ENCODE results near the gene BICC1.

GRCh38 chr10:58721601-58722281 is 209.1 kb downstream of the BICC1 start:
- TF ChIP-seq CTCF (optimal IDR thresholded peaks at IDR 0.05 in 1 of 3, IDR thresholded peaks at IDR 0.05 in 1 of 3, conservative IDR thresholded peaks at IDR 0.05 in 1 of 3; ENCODE audit: extremely low read depth in 1 of 3, insufficient read depth in 2 of 3, low read length in 3 of 3) = no peak
- TF ChIP-seq EZH2 (IDR thresholded peaks at IDR 0.05; ENCODE audit: low read length) = no peak

Data from keratinocyte (primary cell).